HL-60 (cell line): ENCODE data around the gene BCAS3.
"Not testable (repeated sequence)": the region's sequence is repeated elsewhere in the genome, so short reads cannot be mapped to it uniquely, and the experiment has no call there.

ENCODE experiments used
- DNase-seq, 2 experiments: peaks; one replicate each; pipeline ENCODE4 v3.0.0-alpha.2; 2010 to 2020; ENCODE audit warnings: low read depth in 1 of 2, low spot score in 1 of 2
- H3K27ac ChIP-seq: fragments of 250-450 bp; sonication (Bioruptor Pico); replicated peaks from 2 replicates; pipeline ENCODE4 v1.5.1; 2020; ENCODE audit warnings: mild to moderate bottlenecking, moderate library complexity
- H3K27me3 ChIP-seq: fragments of 250-450 bp; sonication (Bioruptor Pico); 2 replicates; pipeline ENCODE4 v1.5.1; 2021; ENCODE audit warnings: mild to moderate bottlenecking, moderate library complexity; ENCODE audit not compliant: insufficient read depth, poor library complexity, severe bottlenecking
- H3K4me3 ChIP-seq: replicated peaks from 2 replicates; pipeline ENCODE4 v1.5.1; 2011; ENCODE audit warnings: mild to moderate bottlenecking, control low read depth, low read length; ENCODE audit not compliant: insufficient read depth
- GABPA ChIP-seq: IDR thresholded peaks from 2 replicates; pipeline ENCODE4 v1.6.1; 2012; ENCODE audit warnings: low read depth
- POLR2AphosphoS5 ChIP-seq: IDR thresholded peaks from 2 replicates; pipeline ENCODE4 v1.6.1; 2012; ENCODE audit warnings: low read depth
- REST ChIP-seq: IDR thresholded peaks from 2 replicates; pipeline ENCODE4 v1.6.1; 2012; ENCODE audit warnings: low read depth; ENCODE audit not compliant: insufficient replicate concordance
- SPI1 ChIP-seq: IDR thresholded peaks from 2 replicates; pipeline ENCODE4 v1.6.1; 2012; ENCODE audit warnings: low read depth, mild to moderate bottlenecking, borderline replicate concordance
- TF ChIP-seq, protein P1 (sequence below): IDR thresholded peaks from one replicate; pipeline ENCODE4 v1.5.1; 2011; ENCODE audit warnings: low read length, control low read depth, inconsistent platforms; ENCODE audit not compliant: insufficient read depth

Gene BCAS3

GRCh38 chr17:60671482-60671881, 6.2 kb upstream of the BCAS3 start:
- TF ChIP-seq SPI1 (no peak), GABPA (no peak)
- TF ChIP-seq, protein P1, sequence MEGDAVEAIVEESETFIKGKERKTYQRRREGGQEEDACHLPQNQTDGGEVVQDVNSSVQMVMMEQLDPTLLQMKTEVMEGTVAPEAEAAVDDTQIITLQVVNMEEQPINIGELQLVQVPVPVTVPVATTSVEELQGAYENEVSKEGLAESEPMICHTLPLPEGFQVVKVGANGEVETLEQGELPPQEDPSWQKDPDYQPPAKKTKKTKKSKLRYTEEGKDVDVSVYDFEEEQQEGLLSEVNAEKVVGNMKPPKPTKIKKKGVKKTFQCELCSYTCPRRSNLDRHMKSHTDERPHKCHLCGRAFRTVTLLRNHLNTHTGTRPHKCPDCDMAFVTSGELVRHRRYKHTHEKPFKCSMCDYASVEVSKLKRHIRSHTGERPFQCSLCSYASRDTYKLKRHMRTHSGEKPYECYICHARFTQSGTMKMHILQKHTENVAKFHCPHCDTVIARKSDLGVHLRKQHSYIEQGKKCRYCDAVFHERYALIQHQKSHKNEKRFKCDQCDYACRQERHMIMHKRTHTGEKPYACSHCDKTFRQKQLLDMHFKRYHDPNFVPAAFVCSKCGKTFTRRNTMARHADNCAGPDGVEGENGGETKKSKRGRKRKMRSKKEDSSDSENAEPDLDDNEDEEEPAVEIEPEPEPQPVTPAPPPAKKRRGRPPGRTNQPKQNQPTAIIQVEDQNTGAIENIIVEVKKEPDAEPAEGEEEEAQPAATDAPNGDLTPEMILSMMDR, result no peak
- Histone ChIP-seq H3K27me3 (no peaks in the 10 kb centered on the region), H3K4me3 (no peak overlapping the region), H3K27ac (no peak overlapping the region)
- no peak for DNase-seq

GRCh38 chr17:60674637-60675036, 3.0 kb upstream of the BCAS3 start:
- not testable (repeated sequence) for H3K27me3 ChIP-seq, H3K27ac ChIP-seq, H3K4me3 ChIP-seq, DNase-seq

DNA sequence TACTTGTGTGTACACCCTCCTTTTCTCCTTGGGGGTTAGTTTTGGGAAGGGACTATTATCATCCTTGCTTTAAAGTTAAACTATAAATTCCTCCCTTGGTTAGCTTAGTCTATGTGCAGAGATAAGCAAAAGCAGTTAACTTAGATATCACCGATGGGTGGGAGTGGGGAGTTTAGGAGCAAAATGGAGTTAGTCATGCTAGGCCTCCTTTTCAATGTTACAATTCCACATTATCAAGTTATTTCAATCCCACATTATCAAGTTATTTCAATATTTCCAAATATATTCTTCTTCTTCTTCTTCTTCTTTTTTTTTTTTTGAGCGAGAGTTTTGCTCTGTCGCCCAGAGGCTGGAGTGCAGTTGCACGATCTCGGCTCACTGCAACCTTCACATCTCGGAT, 1.7 kb upstream of the BCAS3 start:
- Histone ChIP-seq H3K4me3 (no peak overlapping the region), H3K27ac (no peak overlapping the region), H3K27me3 (no peaks in the 10 kb centered on the region)
- no peak for TF ChIP-seq SPI1
- no peak for TF ChIP-seq POLR2AphosphoS5
- no peak for TF ChIP-seq GABPA
- TF ChIP-seq REST, result no peak
- TF ChIP-seq, protein P1, result no peak
- DNase-seq, result no peak

DNA sequence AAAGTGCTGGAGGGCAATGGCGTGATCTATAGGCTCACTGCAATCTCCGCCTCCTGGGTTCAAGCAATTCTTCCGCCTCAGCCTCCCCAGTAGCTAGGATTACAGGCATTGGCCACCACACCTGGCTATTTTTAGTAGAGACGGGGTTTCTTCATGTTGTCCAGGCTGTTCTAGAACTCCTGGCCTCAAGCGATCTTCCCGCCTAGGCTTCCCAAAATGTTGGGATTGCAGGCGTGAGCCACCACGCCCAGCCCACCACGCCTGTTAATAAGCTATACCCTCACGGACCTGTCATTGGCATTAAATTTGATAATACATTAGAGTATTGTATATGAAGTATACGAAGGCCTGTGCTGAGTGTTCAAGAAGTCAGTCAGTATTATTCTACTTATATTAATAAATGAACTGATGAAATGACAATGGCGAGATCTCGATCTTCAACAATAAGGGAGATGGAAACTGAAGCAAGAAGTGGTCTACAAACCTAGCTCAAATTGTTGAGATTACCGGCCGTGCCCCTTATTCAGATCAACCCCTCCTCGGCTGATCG, 818 bp upstream of the BCAS3 start:
- H3K4me3 ChIP-seq, result peak overlapping the region; percentile 76
- DNase-seq, result no peak
- H3K27ac ChIP-seq, result peak overlapping the region; percentile 52
- H3K27me3 ChIP-seq, result no peaks in the 10 kb centered on the region
- TF ChIP-seq POLR2AphosphoS5 (no peak), SPI1 (no peak), GABPA (no peak)

GRCh38 chr17:60678118-60678444, 430 bp downstream of the BCAS3 start:
- peak overlapping the region; percentile 76 for H3K4me3 ChIP-seq
- H3K27ac ChIP-seq, result peak overlapping the region; percentile 52
- TF ChIP-seq GABPA, result no peak
- DNase-seq, result no peak
- H3K27me3 ChIP-seq, result no peaks in the 10 kb centered on the region

DNA sequence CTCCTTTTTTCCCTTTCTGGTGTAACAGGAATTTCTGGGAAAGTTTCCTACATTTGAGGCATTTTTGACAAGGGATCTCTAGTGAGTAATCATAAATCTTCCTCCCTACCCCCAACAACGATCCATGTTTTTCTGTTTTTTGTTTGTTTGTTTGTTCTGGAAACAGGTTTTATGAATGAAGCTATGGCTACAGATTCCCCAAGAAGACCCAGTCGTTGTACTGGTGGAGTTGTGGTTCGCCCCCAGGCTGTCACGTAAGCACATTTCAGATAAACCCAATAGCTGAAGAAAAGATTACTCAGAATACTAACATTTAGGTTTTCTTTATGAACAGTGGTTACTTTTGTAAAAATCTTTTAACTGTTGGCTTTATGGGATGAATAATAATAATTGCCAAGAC, 1.6 kb downstream of the BCAS3 start:
- H3K4me3 ChIP-seq, result no peak overlapping the region
- H3K27me3 ChIP-seq, result no peaks in the 10 kb centered on the region
- DNase-seq, result no peak
- TF ChIP-seq REST, result no peak
- no peak for TF ChIP-seq SPI1
- TF ChIP-seq POLR2AphosphoS5, result no peak
- TF ChIP-seq, protein P1, result no peak
- no peak for TF ChIP-seq GABPA
- H3K27ac ChIP-seq, result no peak overlapping the region
